DOHH2 (cell line): ENCODE measurements around the gene AKT1S1.

Source experiments
- EZH2phosphoT487 ChIP-seq: fragments of 200-600 bp; sonication (generic); IDR thresholded peaks from 2 replicates; pipeline ENCODE4 v1.6.1; 2017; ENCODE audit warnings: borderline replicate concordance, mild to moderate bottlenecking, antibody characterized with exemption, low read length, moderate library complexity, mixed read lengths
- TF ChIP-seq, protein P1 (sequence below): fragments of 200-600 bp; sonication (generic); IDR thresholded peaks from one replicate; pipeline ENCODE4 v1.5.1; 2014; ENCODE audit warnings: antibody characterized with exemption, mild to moderate bottlenecking, low read depth, low read length; ENCODE audit not compliant: poor library complexity, severe bottlenecking

DNA sequence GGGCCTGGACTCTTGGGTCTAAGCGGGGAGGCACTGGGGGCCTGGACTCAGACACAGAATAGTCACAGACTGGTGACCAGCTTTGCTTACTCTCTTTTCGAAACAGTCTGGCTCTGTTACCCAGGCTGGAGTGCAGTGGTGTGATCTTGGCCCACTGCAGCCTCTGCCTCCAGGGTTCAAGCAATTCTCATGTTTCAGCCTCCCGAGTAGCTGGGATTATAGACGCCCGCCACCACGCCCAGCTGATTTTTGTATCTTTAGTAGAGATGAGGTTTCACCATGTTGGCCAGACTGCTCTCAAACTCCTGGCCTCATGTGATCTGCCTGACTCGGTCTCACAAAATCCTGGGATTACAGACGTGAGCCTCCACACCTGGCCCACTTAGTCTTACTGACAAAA is 48.0 kb downstream of the AKT1S1 start:
- no peak for TF ChIP-seq EZH2phosphoT487
- TF ChIP-seq, protein P1, sequence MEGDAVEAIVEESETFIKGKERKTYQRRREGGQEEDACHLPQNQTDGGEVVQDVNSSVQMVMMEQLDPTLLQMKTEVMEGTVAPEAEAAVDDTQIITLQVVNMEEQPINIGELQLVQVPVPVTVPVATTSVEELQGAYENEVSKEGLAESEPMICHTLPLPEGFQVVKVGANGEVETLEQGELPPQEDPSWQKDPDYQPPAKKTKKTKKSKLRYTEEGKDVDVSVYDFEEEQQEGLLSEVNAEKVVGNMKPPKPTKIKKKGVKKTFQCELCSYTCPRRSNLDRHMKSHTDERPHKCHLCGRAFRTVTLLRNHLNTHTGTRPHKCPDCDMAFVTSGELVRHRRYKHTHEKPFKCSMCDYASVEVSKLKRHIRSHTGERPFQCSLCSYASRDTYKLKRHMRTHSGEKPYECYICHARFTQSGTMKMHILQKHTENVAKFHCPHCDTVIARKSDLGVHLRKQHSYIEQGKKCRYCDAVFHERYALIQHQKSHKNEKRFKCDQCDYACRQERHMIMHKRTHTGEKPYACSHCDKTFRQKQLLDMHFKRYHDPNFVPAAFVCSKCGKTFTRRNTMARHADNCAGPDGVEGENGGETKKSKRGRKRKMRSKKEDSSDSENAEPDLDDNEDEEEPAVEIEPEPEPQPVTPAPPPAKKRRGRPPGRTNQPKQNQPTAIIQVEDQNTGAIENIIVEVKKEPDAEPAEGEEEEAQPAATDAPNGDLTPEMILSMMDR: no peak
